HS-5 (cell line): ENCODE data around the gene SNAPIN.
"Not testable (repeated sequence)": the region's sequence is repeated elsewhere in the genome, so short reads cannot be mapped to it uniquely, and the experiment has no call there.

Experiments
- DNase-seq: peaks from one replicate; pipeline ENCODE4 v3.0.0-alpha.2; 2012; ENCODE audit warnings: low read depth

The SNAPIN gene

GRCh38 chr1:153647346-153647714 lies 11.2 kb upstream of the SNAPIN start:
- DNase-seq = no peak

- no peak for DNase-seq
These were observed 10.4 kb upstream of the SNAPIN start for GRCh38 chr1:153648000-153648643.

GRCh38 chr1:153649137-153649862 lies 9.2 kb upstream of the SNAPIN start:
- no peak for DNase-seq

GRCh38 chr1:153649863-153650235 lies 8.7 kb upstream of the SNAPIN start:
- DNase-seq = no peak

- no peak for DNase-seq
These were observed 6.7 kb upstream of the SNAPIN start for GRCh38 chr1:153651771-153652170.

- no peak for DNase-seq
These were observed 5.5 kb upstream of the SNAPIN start for GRCh38 chr1:153652805-153653500.

GRCh38 chr1:153655333-153655732 lies 3.2 kb upstream of the SNAPIN start:
- no peak for DNase-seq

GRCh38 chr1:153659175-153659534 lies 652 bp downstream of the SNAPIN start:
- DNase-seq = no peak

GRCh38 chr1:153659656-153660055 lies 1.2 kb downstream of the SNAPIN start:
- no peak for DNase-seq

GRCh38 chr1:153661111-153661708 lies 2.7 kb downstream of the SNAPIN start:
- DNase-seq = no peak

GRCh38 chr1:153662269-153662668 lies 3.8 kb downstream of the SNAPIN start:
- no peak for DNase-seq

- no peak for DNase-seq
These were observed 4.7 kb downstream of the SNAPIN start for GRCh38 chr1:153663211-153663610.

- DNase-seq = no peak
These were observed 8.9 kb downstream of the SNAPIN start for GRCh38 chr1:153667439-153667838.

- not testable (repeated sequence) for DNase-seq
These were observed 10.2 kb downstream of the SNAPIN start for GRCh38 chr1:153668672-153669071.

- DNase-seq = no peak
These were observed 11.1 kb downstream of the SNAPIN start for GRCh38 chr1:153669606-153670005.

- no peak for DNase-seq
These were observed 11.9 kb downstream of the SNAPIN start for GRCh38 chr1:153670257-153670858.

GRCh38 chr1:153670859-153671627 lies 12.5 kb downstream of the SNAPIN start, which contains the start of gene ILF2:
Gene ILF2 (minus strand): TSS chr1:153670993. CDS start chr1:153670922, 71 bp downstream.
- DNase-seq = peak; percentile 100

- DNase-seq = not testable (repeated sequence)
These were observed 13.3 kb downstream of the SNAPIN start for GRCh38 chr1:153671628-153672353.

GRCh38 chr1:153673511-153673910 lies 15.0 kb downstream of the SNAPIN start:
- DNase-seq = no peak

GRCh38 chr1:153677718-153678518 lies 19.4 kb downstream of the SNAPIN start:
- DNase-seq = no peak
